Fibroblast of the aortic adventitia (primary cell): ENCODE data around the gene ADCY1. TPM values are rescaled to one million over a fixed set of nuclear protein-coding genes. Genes with fewer than 3 reads are reported as not detected.

Experiments used
- DNase-seq: peaks from one replicate; pipeline ENCODE4 v3.0.0-alpha.2; 2010; ENCODE audit warnings: low read depth
- H3K4me3 ChIP-seq: 2 replicates; pipeline ENCODE4 v1.5.1; 2011; ENCODE audit warnings: low read depth, mild to moderate bottlenecking, control low read depth, low read length, moderate library complexity
- CTCF ChIP-seq: IDR thresholded peaks from 2 replicates; pipeline ENCODE4 v1.5.1; 2011; ENCODE audit warnings: mild to moderate bottlenecking, low read length, control low read depth, inconsistent platforms; ENCODE audit not compliant: insufficient read depth
- total RNA-seq: library from RNA; depleted of rRNA; stranded (reverse); fragments of >200 nt; gene quantifications from 2 replicates; pipeline ENCODE4 v1.2.3, GENCODE V29; 2012; ENCODE audit warnings: low replicate concordance

Gene ADCY1
- total RNA-seq, 1 donor: 0.72 TPM

- no peak overlapping the region for H3K4me3 ChIP-seq
- TF ChIP-seq CTCF: no peak
- no peak for DNase-seq
Measured at GRCh38 chr7:45586542-45587520, 12.7 kb downstream of the ADCY1 start.

- DNase-seq: no peak
Measured at GRCh38 chr7:45588466-45588865, 14.3 kb downstream of the ADCY1 start.

GRCh38 chr7:45589061-45589460 lies 14.9 kb downstream of the ADCY1 start:
- no peak for DNase-seq
- no peak for TF ChIP-seq CTCF
- no peak overlapping the region for H3K4me3 ChIP-seq

More at GRCh38 chr7:45588466-45588865, 14.3 kb downstream of the ADCY1 start:
- no peak overlapping the region for H3K4me3 ChIP-seq
- TF ChIP-seq CTCF: no peak

- no peak overlapping the region for H3K4me3 ChIP-seq
- TF ChIP-seq CTCF: no peak
- DNase-seq: no peak
Measured at GRCh38 chr7:45589915-45590678, 15.9 kb downstream of the ADCY1 start.

- no peak overlapping the region for H3K4me3 ChIP-seq
- TF ChIP-seq CTCF: no peak
- no peak for DNase-seq
Measured at GRCh38 chr7:45590679-45591057, 16.5 kb downstream of the ADCY1 start.

GRCh38 chr7:45591101-45591906 lies 17.1 kb downstream of the ADCY1 start:
- no peak for TF ChIP-seq CTCF
- DNase-seq: no peak

More at GRCh38 chr7:45591101-45591906, 17.1 kb downstream of the ADCY1 start:
- no peak overlapping the region for H3K4me3 ChIP-seq
